G401.6 (cell line): Measurements from ENCODE around the gene GPR42.
"Not testable (repeated sequence)": the region's sequence is repeated elsewhere in the genome, so short reads cannot be mapped to it uniquely, and the experiment has no call there.

Source experiments
- FAIRE-seq: peaks from 2 replicates; lab custom pipeline; 2012; peaks lifted over from hg19 to GRCh38; lab: Jason Lieb, UNC

Gene GPR42

DNA sequence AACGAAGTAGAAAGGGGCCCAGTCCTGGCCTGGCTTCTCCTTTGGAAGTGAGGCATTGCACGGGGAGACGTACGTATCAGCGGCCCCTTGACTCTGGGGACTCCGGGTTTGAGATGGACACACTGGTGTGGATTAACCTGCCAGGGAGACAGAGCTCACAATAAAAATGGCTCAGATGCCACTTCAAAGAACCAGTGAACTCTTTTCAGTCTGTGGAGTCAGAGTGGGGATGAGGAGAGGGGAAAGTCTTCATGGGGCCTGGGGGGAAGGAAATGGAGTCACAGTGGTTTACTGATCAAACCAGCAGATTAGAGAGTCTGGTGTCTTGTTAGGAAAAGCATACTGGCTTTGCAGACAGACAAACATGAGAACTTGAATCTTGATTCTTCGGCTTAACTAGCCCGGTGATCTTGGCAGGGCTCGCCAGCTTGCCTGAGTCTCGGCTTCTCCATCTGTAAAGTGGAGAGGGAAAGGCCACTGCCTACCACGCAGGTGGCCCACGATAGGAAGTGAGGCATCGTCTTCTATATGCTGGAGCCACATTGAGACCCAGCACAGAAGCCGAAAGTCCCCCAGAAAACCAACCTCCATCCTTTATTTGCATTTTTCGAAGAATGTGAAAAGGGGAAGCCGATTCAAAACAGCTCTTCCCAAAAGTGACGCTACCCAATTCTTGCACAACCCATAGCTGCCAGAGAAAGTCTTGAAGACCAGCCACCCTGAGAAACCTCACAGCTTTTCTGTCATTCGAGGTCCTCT, 23.5 kb upstream of the GPR42 start, which contains the start of gene FFAR1:
Gene FFAR1, plus strand, starts transcription at position 732 of the 759 bp plus-strand sequence. CDS start 3,650 bp downstream, outside the sequence.
- FAIRE-seq = no peak

- no peak for FAIRE-seq
Observed at GRCh38 chr19:35347930-35348298, 23.0 kb upstream of the GPR42 start.

DNA sequence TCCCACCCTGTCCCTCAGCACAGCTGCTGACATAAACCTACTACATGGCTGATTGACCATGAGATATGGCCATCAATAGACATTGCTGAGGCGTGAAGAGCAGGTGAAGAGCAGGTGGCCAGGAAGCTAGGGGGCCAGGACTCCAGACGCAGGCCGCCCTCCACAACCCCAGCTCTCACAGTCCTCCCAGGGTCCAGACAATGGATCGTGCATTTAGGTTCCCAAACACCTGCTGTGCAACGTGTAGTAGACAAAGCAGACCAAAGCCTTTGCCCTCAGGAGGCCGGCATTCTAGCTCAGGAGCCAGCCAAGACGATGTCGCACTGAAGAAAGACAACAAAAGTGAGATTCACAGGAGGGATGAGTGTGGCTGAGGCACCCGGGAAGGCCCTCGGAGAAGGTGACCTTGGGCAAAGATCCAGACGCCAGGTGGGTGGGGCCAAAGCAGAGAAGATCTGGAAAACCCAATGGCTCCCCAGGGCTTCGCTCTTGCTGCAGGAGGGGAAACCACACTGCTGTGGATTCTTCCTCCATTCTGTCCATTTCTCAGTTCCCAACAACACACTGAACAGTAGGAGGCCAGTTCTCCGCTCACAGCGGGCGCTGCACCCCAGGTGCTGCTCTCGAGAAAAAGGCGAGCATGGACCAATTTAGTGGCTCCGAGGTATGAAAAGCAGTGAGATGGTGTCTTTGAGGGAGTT, 21.8 kb upstream of the GPR42 start:
- no peak for FAIRE-seq

DNA sequence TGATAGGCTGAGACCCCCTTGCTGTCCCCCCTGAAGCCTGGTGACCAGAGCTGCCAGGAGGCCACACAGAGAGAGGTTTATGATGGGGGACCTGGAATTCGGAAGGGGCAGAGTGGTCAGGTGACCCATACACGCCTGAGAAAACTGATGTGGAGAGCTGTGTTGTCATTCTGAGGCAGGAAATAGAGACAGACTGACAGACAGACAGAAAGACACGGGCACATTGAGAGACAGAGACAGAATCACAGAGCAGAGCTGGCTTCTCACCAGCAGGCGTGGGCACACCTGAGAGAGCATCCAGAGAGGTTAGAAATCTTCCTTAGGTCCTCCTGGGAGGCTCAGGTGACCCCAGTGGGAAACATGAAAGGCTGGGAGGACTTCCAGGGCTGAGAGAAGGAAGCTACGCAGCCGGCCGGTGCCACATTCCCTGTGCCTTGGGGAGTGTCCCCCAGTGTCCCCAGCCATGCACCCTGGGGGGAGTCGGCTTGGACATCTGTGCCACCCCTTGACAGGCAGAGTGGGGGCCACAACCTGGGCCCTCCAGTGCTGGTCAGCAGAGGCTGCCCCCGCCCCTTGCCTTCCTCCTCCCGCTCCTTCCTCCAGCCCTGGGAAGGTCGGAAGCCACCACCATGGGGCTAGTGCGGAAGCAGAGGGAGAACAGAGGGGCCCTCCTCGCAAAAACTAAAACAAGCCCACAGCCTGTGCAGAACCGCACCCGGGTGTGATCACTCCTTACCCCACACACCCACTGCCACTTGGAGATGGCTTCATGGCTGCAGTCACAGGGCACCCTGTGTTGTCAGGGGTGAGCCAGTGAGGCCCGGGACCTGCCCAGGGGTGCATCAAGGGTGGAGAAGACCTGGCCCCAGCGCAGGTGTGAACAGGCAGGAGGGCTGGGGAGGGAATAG, 21.0 kb upstream of the GPR42 start:
- FAIRE-seq = no peak

- FAIRE-seq = no peak
Observed at GRCh38 chr19:35350591-35350990, 20.3 kb upstream of the GPR42 start.

DNA sequence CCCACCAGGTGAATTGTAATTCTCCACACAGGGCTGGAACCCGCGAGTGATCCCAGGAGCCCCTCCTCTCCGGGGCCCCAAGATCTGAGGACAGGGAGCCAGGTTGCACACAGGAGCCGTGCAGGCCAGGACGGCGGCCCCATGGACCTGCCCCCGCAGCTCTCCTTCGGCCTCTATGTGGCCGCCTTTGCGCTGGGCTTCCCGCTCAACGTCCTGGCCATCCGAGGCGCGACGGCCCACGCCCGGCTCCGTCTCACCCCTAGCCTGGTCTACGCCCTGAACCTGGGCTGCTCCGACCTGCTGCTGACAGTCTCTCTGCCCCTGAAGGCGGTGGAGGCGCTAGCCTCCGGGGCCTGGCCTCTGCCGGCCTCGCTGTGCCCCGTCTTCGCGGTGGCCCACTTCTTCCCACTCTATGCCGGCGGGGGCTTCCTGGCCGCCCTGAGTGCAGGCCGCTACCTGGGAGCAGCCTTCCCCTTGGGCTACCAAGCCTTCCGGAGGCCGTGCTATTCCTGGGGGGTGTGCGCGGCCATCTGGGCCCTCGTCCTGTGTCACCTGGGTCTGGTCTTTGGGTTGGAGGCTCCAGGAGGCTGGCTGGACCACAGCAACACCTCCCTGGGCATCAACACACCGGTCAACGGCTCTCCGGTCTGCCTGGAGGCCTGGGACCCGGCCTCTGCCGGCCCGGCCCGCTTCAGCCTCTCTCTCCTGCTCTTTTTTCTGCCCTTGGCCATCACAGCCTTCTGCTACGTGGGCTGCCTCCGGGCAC, 19.3 kb upstream of the GPR42 start:
- FAIRE-seq = no peak

GRCh38 chr19:35352177-35352447, 18.8 kb upstream of the GPR42 start:
- FAIRE-seq = no peak

DNA sequence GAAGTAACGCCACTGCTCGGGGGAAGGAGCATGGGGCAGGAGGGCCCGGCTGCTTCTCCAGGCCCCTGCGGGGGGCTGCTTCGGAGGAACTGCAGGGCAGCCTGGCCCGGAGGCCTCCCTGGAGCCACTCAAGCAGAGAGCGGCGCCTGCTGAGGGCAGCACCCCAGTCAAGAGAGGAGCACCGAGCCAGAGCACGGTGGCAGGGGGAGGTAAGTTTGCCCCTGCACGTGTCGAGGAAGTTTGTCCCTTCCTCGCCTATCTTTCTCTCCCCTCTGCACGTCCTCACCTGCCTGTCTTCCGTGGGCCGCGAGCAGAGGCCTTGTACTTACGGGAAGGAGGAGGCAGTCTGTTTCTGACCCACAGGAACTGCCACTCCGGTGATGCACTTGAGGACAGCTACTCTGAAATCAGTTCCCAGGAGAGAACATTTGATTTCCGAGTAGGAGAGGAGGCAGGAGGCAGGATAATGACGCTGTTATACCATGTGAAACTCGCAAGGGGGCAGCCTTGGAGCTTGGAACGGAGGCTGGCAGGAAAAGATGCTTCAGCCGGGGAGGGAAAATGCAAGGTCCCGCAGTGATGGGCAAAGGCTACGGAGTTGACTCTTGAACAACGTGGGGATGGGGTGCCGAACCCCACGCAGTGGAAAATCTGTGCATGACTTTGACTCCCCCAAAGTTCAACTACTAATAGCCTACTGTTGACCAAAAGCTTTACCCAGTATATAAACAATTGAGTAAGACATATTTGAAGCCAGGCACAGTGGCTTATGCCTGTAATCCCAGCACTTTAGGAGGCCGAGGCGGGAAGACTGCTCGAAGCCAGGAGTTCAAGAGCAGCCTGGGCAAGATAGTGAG, 18.2 kb upstream of the GPR42 start:
- FAIRE-seq = peak; percentile 33

DNA sequence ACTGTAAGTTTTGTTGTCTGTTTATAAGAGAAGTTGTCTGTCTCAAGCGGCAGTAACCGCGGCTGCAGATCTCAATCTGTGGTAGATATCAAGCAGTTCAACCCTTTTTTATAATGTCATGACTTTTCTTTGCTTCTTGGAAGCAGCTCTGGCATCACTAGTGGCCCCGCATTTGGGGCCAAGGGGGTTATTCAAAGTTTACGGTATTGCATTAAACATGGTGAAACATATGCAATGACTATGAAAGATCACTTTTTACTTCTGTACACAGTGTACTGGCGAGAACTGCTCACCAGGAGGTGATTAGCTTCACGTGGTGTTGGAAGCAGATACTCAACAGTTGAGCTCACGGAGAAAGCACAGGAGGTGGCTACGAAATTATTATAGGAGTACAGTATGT, 17.2 kb upstream of the GPR42 start:
- no peak for FAIRE-seq

DNA sequence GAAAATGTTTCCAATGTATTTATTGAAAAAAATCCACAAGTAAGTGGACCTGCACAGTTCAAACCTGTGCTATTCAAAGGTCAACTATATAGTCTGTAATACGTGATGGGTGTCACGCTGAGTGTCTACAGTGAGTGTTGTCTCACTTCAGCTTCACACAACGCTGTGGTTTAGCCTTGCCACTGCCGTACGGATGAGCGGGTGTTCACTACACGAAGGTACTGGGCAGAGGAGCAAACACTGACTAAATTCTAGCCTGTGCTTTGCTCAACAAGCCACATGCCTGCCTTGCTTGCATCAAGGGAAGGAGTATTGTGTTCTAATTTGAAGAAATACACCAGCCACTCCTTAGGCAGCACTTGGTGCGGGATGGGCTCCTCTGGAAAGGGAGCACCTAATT, 16.0 kb upstream of the GPR42 start:
- FAIRE-seq = no peak

DNA sequence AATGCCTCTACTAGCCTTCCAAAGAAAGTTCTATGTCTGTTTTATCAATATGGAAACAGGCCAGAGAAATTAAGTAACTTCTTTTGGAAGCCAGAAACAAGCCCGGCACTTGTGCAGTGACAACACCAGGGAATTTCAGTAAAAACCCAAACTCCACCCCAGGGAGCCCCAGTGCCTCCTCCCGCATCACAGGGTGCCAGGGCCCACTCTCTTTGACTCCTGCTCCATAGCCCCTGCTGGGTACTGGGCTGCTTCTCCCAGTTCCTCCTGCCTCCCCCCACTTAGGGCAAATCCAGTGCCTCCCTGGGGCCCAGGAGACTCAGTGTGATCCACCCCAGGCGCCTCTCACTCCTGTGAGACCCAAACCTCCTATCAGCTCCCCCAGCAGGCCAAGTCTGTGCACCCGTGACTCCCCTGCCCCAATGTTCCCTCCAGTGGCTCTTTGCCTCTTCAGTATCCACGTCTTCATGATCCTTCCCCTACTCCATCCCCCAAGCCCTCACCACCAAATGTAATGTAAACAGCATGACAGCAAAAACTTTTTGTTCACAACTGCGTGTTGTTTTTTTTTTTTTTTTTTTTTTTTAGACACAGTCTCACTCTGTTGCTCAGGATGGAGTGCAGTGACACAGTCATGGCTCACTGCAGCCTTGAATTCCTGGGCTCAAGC, 14.9 kb upstream of the GPR42 start:
- no peak for FAIRE-seq

GRCh38 chr19:35357867-35358573, 12.8 kb upstream of the GPR42 start, which contains the start of gene FFAR3:
Gene FFAR3 (plus strand): TSS chr19:35358460. CDS start chr19:35358891, 431 bp downstream.
- no peak for FAIRE-seq

- not testable (repeated sequence) for FAIRE-seq
Observed at GRCh38 chr19:35358834-35359233, 12.0 kb upstream of the GPR42 start.

GRCh38 chr19:35359395-35359794, 11.5 kb upstream of the GPR42 start:
- FAIRE-seq = not testable (repeated sequence)

GRCh38 chr19:35360081-35360480, 10.8 kb upstream of the GPR42 start:
- FAIRE-seq = not testable (repeated sequence)

- no peak for FAIRE-seq
Observed at GRCh38 chr19:35360880-35361420, 9.9 kb upstream of the GPR42 start.

- no peak for FAIRE-seq
Observed at GRCh38 chr19:35362261-35363000, 8.4 kb upstream of the GPR42 start.

- FAIRE-seq = no peak
Observed at GRCh38 chr19:35363001-35363590, 7.8 kb upstream of the GPR42 start.
